ENCODE measurements around the gene MYBPC1. TPM values are rescaled to one million over a fixed set of nuclear protein-coding genes. Genes with fewer than 3 reads are reported as not detected.

The MYBPC1 gene
- total and polyA plus RNA-seq, 9 of the 15 experiments (the other 6 are each of a cell fraction or from before 2014, with no cell fraction given): not detected

DNA sequence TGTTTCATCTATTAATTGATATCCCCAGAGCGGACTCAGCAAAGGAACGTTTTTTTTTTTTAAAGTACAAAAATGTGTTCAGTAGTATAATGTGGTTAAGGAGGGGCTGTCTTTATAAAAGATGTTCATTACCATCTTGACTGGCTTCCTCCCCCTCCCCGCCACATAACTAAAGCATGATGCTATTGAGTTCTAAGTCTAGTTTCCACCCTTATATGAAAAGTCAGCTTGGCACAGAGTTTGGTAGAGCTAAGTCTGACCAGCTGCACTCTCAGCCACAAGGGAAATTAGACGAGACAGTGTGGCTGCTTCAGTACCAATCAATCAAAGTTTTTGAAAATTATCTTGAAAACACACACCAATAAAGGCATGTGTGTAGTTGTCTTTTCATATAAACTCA is 1.9 kb upstream of the MYBPC1 start:
- ChIA-PET CTCF (ENCODE audit: low intra/inter-chr PET ratio) (no interaction called here), POLR2A (no interaction called here)
- DNase-seq (ENCODE audit: extremely low read depth in 1 of 4, low spot score in 3 of 4) (no peak), ATAC-seq (no peak), FAIRE-seq (no peak)
- no peaks in the 10 kb centered on the region for H3K4me1 ChIP-seq (replicated peaks in 1 of 2; ENCODE audit: control insufficient read depth in 2 of 2, insufficient read depth in 2 of 2, low read length in 2 of 2)
- H3K9me3 ChIP-seq (replicated peaks; ENCODE audit: control insufficient read depth, insufficient read depth, low read depth, low read length): no peaks in the 10 kb centered on the region
- intact Hi-C loops (cut with micrococcal nuclease) (no loop called here), in situ Hi-C loops (cut with MboI) (no loop called here)
- H3K36me3 ChIP-seq (ENCODE audit: control insufficient read depth, insufficient read depth, low read length): no peaks in the 10 kb centered on the region
- H3K79me2 ChIP-seq (ENCODE audit: control insufficient read depth, insufficient read depth, low read length): no peaks in the 10 kb centered on the region
- 0% methylated on average over 4 of the region's 4 CpGs for WGBS (ENCODE audit: insufficient coverage, low coverage, missing lambda C conversion rate)
- H3K9me1 ChIP-seq (ENCODE audit: control insufficient read depth, insufficient read depth, low read length): no peaks in the 10 kb centered on the region
- no peak overlapping the region for H3K4me2 ChIP-seq (ENCODE audit: insufficient read depth, low read length)
- H2AFZ ChIP-seq (ENCODE audit: low read depth, low read length): no peak overlapping the region
- BruUV-seq (replicated peaks): no TSS peak
- H3K27me3 ChIP-seq (ENCODE audit: control insufficient read depth in 2 of 2, insufficient read depth in 2 of 2, low read length in 2 of 2): no peaks in the 10 kb centered on the region
- H3K27ac ChIP-seq (ENCODE audit: extremely low read depth, low read depth, low read length): no peak overlapping the region
- H4K20me1 ChIP-seq (replicated peaks; ENCODE audit: control insufficient read depth, insufficient read depth, low read length): no peaks in the 10 kb centered on the region
- no peak overlapping the region for H3K4me3 ChIP-seq
- no peak overlapping the region for H3K9ac ChIP-seq (ENCODE audit: insufficient read depth in 1 of 2, low read depth in 2 of 2, low read length in 2 of 2)
- TF ChIP-seq ZNF12 (CRISPR knock-in tag; IDR thresholded peaks at IDR 0.05): no peak
- TF ChIP-seq, protein P1, sequence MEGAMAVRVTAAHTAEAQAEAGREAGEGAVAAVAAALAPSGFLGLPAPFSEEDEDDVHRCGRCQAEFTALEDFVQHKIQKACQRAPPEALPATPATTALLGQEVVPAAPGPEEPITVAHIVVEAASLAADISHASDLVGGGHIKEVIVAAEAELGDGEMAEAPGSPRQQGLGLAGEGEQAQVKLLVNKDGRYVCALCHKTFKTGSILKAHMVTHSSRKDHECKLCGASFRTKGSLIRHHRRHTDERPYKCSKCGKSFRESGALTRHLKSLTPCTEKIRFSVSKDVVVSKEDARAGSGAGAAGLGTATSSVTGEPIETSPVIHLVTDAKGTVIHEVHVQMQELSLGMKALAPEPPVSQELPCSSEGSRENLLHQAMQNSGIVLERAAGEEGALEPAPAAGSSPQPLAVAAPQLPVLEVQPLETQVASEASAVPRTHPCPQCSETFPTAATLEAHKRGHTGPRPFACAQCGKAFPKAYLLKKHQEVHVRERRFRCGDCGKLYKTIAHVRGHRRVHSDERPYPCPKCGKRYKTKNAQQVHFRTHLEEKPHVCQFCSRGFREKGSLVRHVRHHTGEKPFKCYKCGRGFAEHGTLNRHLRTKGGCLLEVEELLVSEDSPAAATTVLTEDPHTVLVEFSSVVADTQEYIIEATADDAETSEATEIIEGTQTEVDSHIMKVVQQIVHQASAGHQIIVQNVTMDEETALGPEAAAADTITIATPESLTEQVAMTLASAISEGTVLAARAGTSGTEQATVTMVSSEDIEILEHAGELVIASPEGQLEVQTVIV (CRISPR knock-in tag; IDR thresholded peaks at IDR 0.05; ENCODE audit: borderline replicate concordance): no peak
- TF ChIP-seq, protein P2, sequence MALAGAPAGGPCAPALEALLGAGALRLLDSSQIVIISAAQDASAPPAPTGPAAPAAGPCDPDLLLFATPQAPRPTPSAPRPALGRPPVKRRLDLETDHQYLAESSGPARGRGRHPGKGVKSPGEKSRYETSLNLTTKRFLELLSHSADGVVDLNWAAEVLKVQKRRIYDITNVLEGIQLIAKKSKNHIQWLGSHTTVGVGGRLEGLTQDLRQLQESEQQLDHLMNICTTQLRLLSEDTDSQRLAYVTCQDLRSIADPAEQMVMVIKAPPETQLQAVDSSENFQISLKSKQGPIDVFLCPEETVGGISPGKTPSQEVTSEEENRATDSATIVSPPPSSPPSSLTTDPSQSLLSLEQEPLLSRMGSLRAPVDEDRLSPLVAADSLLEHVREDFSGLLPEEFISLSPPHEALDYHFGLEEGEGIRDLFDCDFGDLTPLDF (CRISPR knock-in tag; IDR thresholded peaks at IDR 0.05): no peak
- TF ChIP-seq, protein P3, sequence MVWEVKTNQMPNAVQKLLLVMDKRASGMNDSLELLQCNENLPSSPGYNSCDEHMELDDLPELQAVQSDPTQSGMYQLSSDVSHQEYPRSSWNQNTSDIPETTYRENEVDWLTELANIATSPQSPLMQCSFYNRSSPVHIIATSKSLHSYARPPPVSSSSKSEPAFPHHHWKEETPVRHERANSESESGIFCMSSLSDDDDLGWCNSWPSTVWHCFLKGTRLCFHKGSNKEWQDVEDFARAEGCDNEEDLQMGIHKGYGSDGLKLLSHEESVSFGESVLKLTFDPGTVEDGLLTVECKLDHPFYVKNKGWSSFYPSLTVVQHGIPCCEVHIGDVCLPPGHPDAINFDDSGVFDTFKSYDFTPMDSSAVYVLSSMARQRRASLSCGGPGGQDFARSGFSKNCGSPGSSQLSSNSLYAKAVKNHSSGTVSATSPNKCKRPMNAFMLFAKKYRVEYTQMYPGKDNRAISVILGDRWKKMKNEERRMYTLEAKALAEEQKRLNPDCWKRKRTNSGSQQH (CRISPR knock-in tag; IDR thresholded peaks at IDR 0.05): no peak
- TF ChIP-seq, protein P4, sequence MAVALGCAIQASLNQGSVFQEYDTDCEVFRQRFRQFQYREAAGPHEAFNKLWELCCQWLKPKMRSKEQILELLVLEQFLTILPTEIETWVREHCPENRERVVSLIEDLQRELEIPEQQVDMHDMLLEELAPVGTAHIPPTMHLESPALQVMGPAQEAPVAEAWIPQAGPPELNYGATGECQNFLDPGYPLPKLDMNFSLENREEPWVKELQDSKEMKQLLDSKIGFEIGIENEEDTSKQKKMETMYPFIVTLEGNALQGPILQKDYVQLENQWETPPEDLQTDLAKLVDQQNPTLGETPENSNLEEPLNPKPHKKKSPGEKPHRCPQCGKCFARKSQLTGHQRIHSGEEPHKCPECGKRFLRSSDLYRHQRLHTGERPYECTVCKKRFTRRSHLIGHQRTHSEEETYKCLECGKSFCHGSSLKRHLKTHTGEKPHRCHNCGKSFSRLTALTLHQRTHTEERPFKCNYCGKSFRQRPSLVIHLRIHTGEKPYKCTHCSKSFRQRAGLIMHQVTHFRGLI (CRISPR knock-in tag; IDR thresholded peaks at IDR 0.05): no peak
- TF ChIP-seq KDM5B (IDR thresholded peaks at IDR 0.05; ENCODE audit: insufficient replicate concordance, low read depth, low read length): no peak
- TF ChIP-seq, protein P5, sequence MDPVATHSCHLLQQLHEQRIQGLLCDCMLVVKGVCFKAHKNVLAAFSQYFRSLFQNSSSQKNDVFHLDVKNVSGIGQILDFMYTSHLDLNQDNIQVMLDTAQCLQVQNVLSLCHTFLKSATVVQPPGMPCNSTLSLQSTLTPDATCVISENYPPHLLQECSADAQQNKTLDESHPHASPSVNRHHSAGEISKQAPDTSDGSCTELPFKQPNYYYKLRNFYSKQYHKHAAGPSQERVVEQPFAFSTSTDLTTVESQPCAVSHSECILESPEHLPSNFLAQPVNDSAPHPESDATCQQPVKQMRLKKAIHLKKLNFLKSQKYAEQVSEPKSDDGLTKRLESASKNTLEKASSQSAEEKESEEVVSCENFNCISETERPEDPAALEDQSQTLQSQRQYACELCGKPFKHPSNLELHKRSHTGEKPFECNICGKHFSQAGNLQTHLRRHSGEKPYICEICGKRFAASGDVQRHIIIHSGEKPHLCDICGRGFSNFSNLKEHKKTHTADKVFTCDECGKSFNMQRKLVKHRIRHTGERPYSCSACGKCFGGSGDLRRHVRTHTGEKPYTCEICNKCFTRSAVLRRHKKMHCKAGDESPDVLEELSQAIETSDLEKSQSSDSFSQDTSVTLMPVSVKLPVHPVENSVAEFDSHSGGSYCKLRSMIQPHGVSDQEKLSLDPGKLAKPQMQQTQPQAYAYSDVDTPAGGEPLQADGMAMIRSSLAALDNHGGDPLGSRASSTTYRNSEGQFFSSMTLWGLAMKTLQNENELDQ (CRISPR knock-in tag; IDR thresholded peaks at IDR 0.05; ENCODE audit: borderline replicate concordance): no peak
- no peak for TF ChIP-seq SIRT6 (IDR thresholded peaks at IDR 0.05; ENCODE audit: low read depth, low read length)
- TF ChIP-seq HLTF (IDR thresholded peaks at IDR 0.05): no peak
- no peak for TF ChIP-seq CBFB (CRISPR knock-in tag; IDR thresholded peaks at IDR 0.05)
- TF ChIP-seq TAF9B (IDR thresholded peaks at IDR 0.05; ENCODE audit: partially characterized antibody): no peak
- no peak for TF ChIP-seq ZFPM2 (CRISPR knock-in tag; IDR thresholded peaks at IDR 0.05)
- no peak for TF ChIP-seq ZFX (CRISPR knock-in tag; IDR thresholded peaks at IDR 0.05)
- TF ChIP-seq, protein P6, sequence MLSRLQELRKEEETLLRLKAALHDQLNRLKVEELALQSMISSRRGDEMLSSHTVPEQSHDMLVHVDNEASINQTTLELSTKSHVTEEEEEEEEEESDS (CRISPR knock-in tag; IDR thresholded peaks at IDR 0.05): no peak

All from K562 (cell line).